NCI-H1694 treated with DMSO at 0.1 percent for 48 hours (cell line): ENCODE data around the gene CDC14A.
"Not testable (repeated sequence)": the region's sequence is repeated elsewhere in the genome, so short reads cannot be mapped to it uniquely, and the experiment has no call there.

Source experiments
- DNase-seq: peaks from one replicate; lab custom pipeline; 2025; lab: John Stamatoyannopoulos, UW

Gene CDC14A

GRCh38 chr1:100363831-100364230 lies 11.5 kb downstream of the CDC14A start:
- no peak for DNase-seq

DNA sequence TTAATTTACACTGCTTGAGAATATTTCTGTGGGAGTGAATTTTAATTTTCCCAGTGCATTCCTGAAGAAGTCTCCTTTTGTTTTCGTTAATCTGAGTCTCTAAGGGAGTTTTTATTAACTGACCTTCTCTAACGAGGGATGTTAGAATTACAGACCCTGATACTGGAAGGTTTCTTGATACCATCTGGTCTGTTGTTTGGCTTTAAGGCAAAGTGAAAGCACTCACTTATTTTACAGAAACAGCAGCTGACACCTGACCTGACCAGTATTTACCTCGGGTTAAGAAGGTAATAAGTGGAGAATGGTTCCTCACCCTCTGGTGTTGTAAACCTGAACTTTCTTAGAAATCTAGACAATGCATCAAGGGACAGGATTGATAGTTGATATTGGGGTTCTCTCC lies 12.4 kb downstream of the CDC14A start:
- no peak for DNase-seq

DNA sequence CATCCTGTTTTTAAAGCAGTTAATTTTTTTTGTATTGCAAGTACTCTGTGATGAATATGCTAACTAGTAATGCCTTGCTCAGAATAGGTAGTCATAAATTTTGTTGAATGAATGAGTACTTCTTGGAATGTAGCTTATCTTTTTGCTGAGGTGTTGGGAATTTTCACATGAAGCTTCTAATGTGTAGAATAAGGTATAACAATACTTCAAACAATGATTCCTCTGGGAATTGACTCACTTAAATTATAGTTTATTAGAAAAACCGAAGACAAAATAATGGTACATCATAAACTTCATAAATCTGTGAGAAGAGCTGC lies 13.9 kb downstream of the CDC14A start:
- no peak for DNase-seq

DNA sequence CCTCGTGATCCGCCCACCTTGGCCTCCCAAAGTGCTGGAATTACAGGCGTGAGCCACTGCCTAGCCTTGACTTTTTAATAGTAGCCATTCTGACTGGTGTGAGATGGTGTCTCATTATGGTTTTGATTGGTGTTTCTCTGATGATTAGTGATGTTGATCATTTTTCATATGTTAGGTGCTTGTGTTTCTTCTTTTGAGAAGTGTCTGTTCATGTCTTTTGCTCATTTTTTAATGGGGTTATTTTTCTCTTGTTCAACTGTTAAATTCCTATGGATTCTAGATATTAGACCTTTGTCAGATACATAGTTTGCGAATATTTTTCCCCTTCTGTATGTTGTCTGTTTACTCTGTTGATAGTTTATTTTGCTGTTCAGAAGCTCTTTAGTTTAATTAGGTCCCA lies 17.0 kb downstream of the CDC14A start:
- not testable (repeated sequence) for DNase-seq

- not testable (repeated sequence) for DNase-seq
Measured at GRCh38 chr1:100373953-100374352, 21.6 kb downstream of the CDC14A start.

DNA sequence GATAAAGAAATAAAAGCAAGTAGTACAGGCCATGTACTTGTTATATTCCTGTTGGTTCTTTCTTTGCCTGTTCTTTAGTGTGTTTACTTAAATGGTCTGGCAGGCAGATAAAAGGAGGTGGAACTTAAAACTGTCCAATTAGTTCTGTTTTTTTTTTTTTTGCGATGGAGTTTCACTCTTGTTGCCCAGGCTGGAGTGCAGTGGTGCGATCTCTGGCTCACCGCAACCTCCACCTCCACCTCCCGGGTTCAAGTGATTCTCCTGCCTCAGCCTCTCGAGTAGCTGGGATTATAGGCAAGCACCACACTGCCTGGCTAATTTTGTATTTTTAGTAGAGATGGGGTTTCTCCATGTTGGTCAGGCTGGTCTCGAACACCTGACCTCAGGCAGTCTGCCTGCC lies 24.6 kb downstream of the CDC14A start:
- not testable (repeated sequence) for DNase-seq

- no peak for DNase-seq
Measured at GRCh38 chr1:100377590-100378361, 25.5 kb downstream of the CDC14A start.

DNA sequence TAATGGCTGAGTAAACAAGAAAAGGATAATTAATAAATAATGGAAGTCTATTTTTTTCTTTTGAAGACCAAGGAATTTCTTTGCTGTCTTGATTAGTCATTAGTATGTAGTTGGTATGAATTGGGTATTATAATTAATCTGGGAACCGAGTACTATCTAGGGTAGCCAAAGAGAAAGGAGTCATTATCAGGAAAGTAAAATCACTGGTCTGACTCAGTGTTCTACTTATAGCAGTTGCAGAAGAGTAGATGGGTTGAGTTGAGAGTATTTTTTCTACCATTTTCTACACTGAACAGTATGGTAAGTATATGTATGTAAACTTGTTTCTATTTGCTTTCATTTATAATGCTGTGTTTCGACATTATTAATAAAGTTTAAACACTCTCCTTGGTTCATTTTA lies 26.6 kb downstream of the CDC14A start:
- DNase-seq, result no peak

GRCh38 chr1:100380635-100381034 lies 28.3 kb downstream of the CDC14A start:
- DNase-seq, result no peak

DNA sequence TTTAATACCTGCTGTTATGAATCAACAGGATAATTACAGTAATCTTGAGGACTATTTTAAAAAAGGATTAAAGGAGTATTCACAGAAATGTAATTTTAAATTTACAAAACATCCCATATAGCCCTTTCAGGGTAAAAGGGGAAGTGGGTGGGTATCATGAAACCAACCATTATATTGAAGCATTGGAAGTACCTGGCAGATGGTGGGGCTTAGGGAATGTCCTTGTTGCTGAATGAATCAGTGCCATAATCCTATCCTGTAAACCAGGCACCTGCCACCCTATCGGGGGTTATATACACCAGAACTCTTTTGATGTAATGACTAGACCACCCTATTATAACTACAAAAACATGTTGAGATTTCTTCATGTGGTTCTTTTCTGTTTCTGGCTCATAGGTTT lies 30.4 kb downstream of the CDC14A start:
- DNase-seq, result no peak

DNA sequence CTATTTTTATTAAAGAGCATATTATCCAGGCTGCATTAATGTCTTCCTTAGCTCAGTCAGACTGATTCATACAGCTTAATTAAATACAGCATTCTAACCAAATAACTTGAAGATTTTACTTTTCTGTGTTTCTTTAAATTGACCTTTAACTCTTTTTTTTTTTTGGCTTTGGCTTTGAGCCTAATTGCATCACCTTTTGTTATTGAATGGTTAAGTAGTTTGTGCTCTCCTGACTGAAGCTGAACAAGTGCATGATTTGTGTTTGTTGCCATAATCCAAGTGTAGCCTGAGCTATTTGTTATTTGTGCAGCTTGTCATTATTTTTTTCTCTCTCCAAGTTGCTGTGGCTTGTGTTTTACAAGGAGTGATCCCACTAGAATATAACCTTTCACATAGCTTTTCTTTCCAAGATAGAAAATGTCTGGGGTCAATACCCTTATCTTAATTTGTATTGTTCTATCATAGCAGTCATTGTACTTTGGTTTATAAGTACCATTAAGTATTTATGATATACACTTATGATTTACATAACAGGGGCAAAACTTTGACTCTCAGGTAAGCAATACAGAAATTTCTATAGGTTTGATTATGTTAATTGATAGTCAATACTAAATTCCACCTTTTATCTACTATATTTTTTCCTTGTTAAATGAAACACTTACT lies 31.6 kb downstream of the CDC14A start:
- no peak for DNase-seq

GRCh38 chr1:100387209-100387608 lies 34.9 kb downstream of the CDC14A start:
- DNase-seq, result no peak

GRCh38 chr1:100387657-100388350 lies 35.5 kb downstream of the CDC14A start:
- no peak for DNase-seq

GRCh38 chr1:100390531-100390930 lies 38.2 kb downstream of the CDC14A start:
- DNase-seq, result no peak

DNA sequence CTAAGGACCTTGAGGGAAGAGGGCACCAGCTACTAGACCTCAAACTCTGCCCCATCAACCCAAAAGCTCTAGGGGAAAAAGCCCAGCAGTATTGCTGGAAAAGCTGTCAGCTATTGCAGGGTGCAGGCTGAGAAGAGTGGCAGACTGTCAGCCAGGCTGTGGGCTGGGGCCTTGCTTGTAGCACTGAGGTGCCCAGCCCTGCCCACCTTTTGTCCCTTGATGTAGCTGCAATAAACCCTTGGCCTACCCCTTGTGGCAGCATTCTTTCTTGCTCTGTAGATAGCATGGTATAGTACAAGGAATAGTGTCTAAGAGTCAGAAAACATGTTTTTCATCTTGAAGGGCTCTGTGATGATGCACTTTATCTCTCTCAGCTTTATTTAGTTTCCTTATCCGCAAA lies 39.4 kb downstream of the CDC14A start:
- DNase-seq, result no peak

GRCh38 chr1:100392756-100393155 lies 40.5 kb downstream of the CDC14A start:
- DNase-seq, result no peak

GRCh38 chr1:100394285-100394684 lies 42.0 kb downstream of the CDC14A start:
- DNase-seq, result no peak

DNA sequence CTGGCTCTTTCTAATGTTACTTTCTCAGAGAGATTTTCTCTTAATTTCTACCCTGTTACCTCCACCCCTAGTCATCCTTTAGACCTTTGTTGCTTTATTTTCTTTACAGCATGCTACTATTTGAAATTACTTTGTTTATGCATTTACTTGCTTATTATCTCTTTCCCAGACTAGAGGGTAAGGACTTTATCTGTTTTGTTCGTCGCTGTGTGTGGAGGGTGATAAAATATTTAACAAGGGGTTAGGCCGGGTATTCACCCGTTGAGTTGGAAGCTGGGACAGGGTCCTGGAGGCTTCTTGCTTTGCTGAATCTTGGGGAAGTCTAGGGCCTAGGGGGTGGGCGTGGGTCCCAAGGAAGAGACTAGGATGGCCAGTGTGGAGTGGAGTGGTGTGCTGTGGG lies 43.6 kb downstream of the CDC14A start:
- no peak for DNase-seq

GRCh38 chr1:100396651-100397050 lies 44.3 kb downstream of the CDC14A start:
- no peak for DNase-seq

- DNase-seq, result no peak
Measured at GRCh38 chr1:100397681-100398080, 45.4 kb downstream of the CDC14A start.

GRCh38 chr1:100398648-100399047 lies 46.3 kb downstream of the CDC14A start:
- DNase-seq, result no peak

- DNase-seq, result no peak
Measured at GRCh38 chr1:100400404-100400803, 48.1 kb downstream of the CDC14A start.

DNA sequence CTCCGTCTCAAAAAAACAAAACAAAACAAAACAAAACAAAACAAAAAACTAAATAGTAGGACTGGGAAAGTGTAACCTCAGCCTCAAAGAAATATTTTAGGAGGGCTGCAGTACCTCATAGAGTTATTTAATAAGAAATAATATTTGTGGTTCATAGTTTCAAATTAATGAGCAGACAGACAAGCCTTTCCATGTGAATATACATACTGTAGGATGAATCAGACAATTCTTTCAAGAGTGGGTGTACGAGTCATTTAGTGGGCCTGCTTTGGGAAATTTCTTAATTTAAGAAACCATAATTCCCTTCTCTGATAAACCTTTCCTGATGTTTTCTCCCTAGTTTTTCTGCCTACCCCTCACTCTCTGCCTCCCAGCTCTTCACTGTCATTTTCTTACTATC lies 52.5 kb downstream of the CDC14A start:
- DNase-seq, result no peak
